Measurements from ENCODE around the gene TTC14. TPM values are rescaled to one million over a fixed set of nuclear protein-coding genes. Genes with fewer than 3 reads are reported as not detected.

The TTC14 gene
- total and polyA plus RNA-seq, 9 of the 15 experiments (the other 6 are each of a cell fraction or from before 2014, with no cell fraction given) = 10.0 to 61.9 (median 27.0) TPM

DNA sequence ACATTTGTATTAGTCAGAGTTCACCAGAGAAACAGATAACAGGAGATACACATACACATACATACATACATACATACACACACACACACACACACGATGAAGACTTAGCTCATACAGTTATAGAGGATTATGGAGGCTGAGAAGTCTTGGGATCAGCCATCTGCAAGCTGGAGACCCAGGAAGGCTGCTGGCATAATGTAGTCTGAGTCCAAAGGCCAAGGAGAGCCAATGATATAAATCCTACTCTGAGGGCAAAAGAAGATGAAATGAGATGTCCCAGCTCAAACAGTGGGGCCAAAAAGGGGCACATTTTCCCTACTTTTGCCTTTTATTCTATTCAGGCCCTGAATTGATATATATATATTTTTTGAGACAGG is 6.4 kb upstream of the TTC14 start (continued):
- no peak for TF ChIP-seq ZNF79 (CRISPR knock-in tag; IDR thresholded peaks at IDR 0.05; ENCODE audit: low read depth)
- TF ChIP-seq GTF2E2 (tag; IDR thresholded peaks at IDR 0.05) = no peak
- no peak for TF ChIP-seq GATAD2B (IDR thresholded peaks at IDR 0.05; ENCODE audit: borderline replicate concordance)
- TF ChIP-seq XRCC4 (IDR thresholded peaks at IDR 0.05; ENCODE audit: extremely low read depth, insufficient read depth, insufficient read length) = no peak
- no peak for TF ChIP-seq FOXA3 (CRISPR knock-in tag; conservative IDR thresholded peaks at IDR 0.05 in 1 of 2, IDR thresholded peaks at IDR 0.05 in 1 of 2)

DNA sequence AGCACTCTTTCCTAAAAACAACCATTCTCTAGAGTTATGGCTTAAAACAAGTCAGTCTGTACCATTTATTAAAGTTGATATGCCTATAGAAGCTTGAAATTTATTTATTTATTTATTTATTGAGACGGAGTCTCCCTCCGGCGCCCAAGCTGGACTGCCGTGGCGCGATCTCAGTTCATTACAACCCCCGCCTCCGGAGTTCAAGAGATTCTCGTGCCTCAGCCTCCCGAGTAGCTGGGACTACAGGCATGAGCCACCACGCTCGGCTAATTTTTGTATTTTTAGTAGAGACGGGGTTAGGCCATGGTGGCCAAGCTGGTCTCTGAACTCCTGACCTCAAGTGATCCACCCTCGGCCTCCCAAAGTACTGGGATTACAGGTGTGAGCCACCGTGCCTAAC is 1.5 kb upstream of the TTC14 start:
- H2AFZ ChIP-seq (ENCODE audit: low read depth, low read length) = no peak overlapping the region
- peaks cover 8% of the 10 kb centered on the region for H3K9me3 ChIP-seq (replicated peaks; ENCODE audit: control insufficient read depth, insufficient read depth, low read depth, low read length)
- ChIA-PET POLR2A (interaction anchor here (1.9 kb wide), 1 partner anchor 10 kb away, joined by 11 read pairs; no protein-coding TSS in a partner anchor), CTCF (ENCODE audit: low intra/inter-chr PET ratio) (no interaction called here)
- intact Hi-C loops (cut with micrococcal nuclease) = loop anchor here (5.0 to 10.0 kb wide), 3 partner anchors 384 to 948 kb away; partner anchors contain the start of genes DNAJC19 and USP13
- FAIRE-seq (no peak), ATAC-seq (no peak), DNase-seq (ENCODE audit: extremely low read depth in 1 of 4, low spot score in 3 of 4) (no peak)
- no peaks in the 10 kb centered on the region for H4K20me1 ChIP-seq (replicated peaks; ENCODE audit: control insufficient read depth, insufficient read depth, low read length)
- in situ Hi-C loops (cut with MboI) = loop anchor here (25.0 kb wide), 2 partner anchors 387 to 1163 kb away; partner anchors contain the start of gene DNAJC19
- no peak overlapping the region for H3K9ac ChIP-seq (ENCODE audit: insufficient read depth in 1 of 2, low read depth in 2 of 2, low read length in 2 of 2)
- no peak overlapping the region for H3K4me2 ChIP-seq (ENCODE audit: insufficient read depth, low read length)
- no peaks in the 10 kb centered on the region for H3K9me1 ChIP-seq (ENCODE audit: control insufficient read depth, insufficient read depth, low read length)
- H3K4me1 ChIP-seq (replicated peaks in 1 of 2; ENCODE audit: control insufficient read depth in 2 of 2, insufficient read depth in 2 of 2, low read length in 2 of 2) = no peaks in the 10 kb centered on the region; a peak in 1 of 5 replicates
- no peak overlapping the region for H3K4me3 ChIP-seq
- H3K36me3 ChIP-seq (ENCODE audit: control insufficient read depth, insufficient read depth, low read length) = peaks cover 18% of the 10 kb centered on the region; the same call in 2 of the 3 replicates
- WGBS (ENCODE audit: insufficient coverage, low coverage, missing lambda C conversion rate) = 90% methylated on average over 13 of the region's 15 CpGs
- BruUV-seq (replicated peaks) = no TSS peak
- no peaks in the 10 kb centered on the region for H3K27me3 ChIP-seq (ENCODE audit: control insufficient read depth in 2 of 2, insufficient read depth in 2 of 2, low read length in 2 of 2)
- no peak overlapping the region for H3K27ac ChIP-seq (ENCODE audit: extremely low read depth, low read depth, low read length)
- peaks cover 28% of the 10 kb centered on the region for H3K79me2 ChIP-seq (ENCODE audit: control insufficient read depth, insufficient read depth, low read length)
- TF ChIP-seq ZNF57 (CRISPR knock-in tag; IDR thresholded peaks at IDR 0.05) (no peak), BHLHE40 (IDR thresholded peaks at IDR 0.05; ENCODE audit: low read length) (no peak), TEAD4 (IDR thresholded peaks at IDR 0.05; ENCODE audit: low read length) (no peak), TEAD4 (CRISPR knock-in tag; IDR thresholded peaks at IDR 0.05; ENCODE audit: borderline replicate concordance) (no peak), ZBED1 (IDR thresholded peaks at IDR 0.05) (no peak), CXXC5 (CRISPR knock-in tag; IDR thresholded peaks at IDR 0.05) (no peak), ETV6 (IDR thresholded peaks at IDR 0.05; ENCODE audit: borderline replicate concordance in 1 of 2, low read depth in 2 of 2, low read length in 1 of 2) (no peak), ETV6 (CRISPR knock-in tag; IDR thresholded peaks at IDR 0.05; ENCODE audit: borderline replicate concordance) (no peak), NR3C1 (CRISPR knock-in tag; IDR thresholded peaks at IDR 0.05) (no peak), ZNF217 (CRISPR knock-in tag; IDR thresholded peaks at IDR 0.05) (no peak), NCOR1 (IDR thresholded peaks at IDR 0.05) (no peak), ETV5 (CRISPR knock-in tag; IDR thresholded peaks at IDR 0.05; ENCODE audit: low read depth) (no peak), ZNF76 (CRISPR knock-in tag; IDR thresholded peaks at IDR 0.05; ENCODE audit: borderline replicate concordance) (no peak), GTF2F1 (IDR thresholded peaks at IDR 0.05; ENCODE audit: low read depth, low read length) (no peak), NONO (IDR thresholded peaks at IDR 0.05; ENCODE audit: low read depth in 2 of 2, low read length in 1 of 2) (no peak)
- TF ChIP-seq, protein P1, sequence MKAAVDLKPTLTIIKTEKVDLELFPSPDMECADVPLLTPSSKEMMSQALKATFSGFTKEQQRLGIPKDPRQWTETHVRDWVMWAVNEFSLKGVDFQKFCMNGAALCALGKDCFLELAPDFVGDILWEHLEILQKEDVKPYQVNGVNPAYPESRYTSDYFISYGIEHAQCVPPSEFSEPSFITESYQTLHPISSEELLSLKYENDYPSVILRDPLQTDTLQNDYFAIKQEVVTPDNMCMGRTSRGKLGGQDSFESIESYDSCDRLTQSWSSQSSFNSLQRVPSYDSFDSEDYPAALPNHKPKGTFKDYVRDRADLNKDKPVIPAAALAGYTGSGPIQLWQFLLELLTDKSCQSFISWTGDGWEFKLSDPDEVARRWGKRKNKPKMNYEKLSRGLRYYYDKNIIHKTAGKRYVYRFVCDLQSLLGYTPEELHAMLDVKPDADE (conservative IDR thresholded peaks at IDR 0.05; ENCODE audit: control insufficient read depth, low read depth, low read length) = no peak
- TF ChIP-seq, protein P2, sequence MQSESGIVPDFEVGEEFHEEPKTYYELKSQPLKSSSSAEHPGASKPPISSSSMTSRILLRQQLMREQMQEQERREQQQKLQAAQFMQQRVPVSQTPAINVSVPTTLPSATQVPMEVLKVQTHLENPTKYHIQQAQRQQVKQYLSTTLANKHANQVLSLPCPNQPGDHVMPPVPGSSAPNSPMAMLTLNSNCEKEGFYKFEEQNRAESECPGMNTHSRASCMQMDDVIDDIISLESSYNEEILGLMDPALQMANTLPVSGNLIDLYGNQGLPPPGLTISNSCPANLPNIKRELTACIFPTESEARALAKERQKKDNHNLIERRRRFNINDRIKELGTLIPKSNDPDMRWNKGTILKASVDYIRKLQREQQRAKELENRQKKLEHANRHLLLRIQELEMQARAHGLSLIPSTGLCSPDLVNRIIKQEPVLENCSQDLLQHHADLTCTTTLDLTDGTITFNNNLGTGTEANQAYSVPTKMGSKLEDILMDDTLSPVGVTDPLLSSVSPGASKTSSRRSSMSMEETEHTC (IDR thresholded peaks at IDR 0.05) = no peak

Measured in K562 (cell line).